Lung (tissue), 12 donors: Measurements from ENCODE around the gene SLC25A45. TPM values are rescaled to one million over a fixed set of nuclear protein-coding genes. Genes with fewer than 3 reads are reported as not detected.

Experiments used
- ATAC-seq: fragments of 200-7000 bp; cut with Tn5 transposase; one replicate; pipeline ENCODE4 v1.9.1; 2020; ENCODE audit warnings: moderate number of reproducible peaks; ENCODE audit not compliant: insufficient read depth, low FRiP score
- DNase-seq, 3 donors: peaks; one replicate each; pipeline ENCODE4 v3.0.0-alpha.2; 2013 to 2017
- H3K27ac ChIP-seq, 2 donors: one replicate each; pipeline ENCODE4 v1.5.1; 2013; ENCODE audit warnings: mild to moderate bottlenecking in 2 of 2, moderate library complexity in 2 of 2, control low read depth in 1 of 2, inconsistent platforms in 1 of 2, low read depth in 1 of 2, low read length in 1 of 2
- H3K27me3 ChIP-seq, 3 donors: one replicate each; pipeline ENCODE4 v1.5.1; 2013; ENCODE audit warnings: low read length in 2 of 3; ENCODE audit not compliant: control insufficient read depth in 3 of 3, insufficient read depth in 3 of 3
- H3K36me3 ChIP-seq, 4 donors: one replicate each; pipeline ENCODE4 v1.5.1; 2013; ENCODE audit warnings: low read length in 4 of 4, mild to moderate bottlenecking in 1 of 4, moderate library complexity in 1 of 4; ENCODE audit not compliant: control insufficient read depth in 4 of 4, insufficient read depth in 4 of 4
- H3K4me1 ChIP-seq, 5 donors: one replicate each; pipeline ENCODE4 v1.5.1; 2013; ENCODE audit warnings: low read length in 5 of 5, mild to moderate bottlenecking in 2 of 5, moderate library complexity in 1 of 5; ENCODE audit not compliant: control insufficient read depth in 5 of 5, insufficient read depth in 5 of 5
- H3K4me3 ChIP-seq: one replicate; pipeline ENCODE4 v1.5.1; 2013; ENCODE audit warnings: mild to moderate bottlenecking, control low read depth, moderate library complexity
- H3K9ac ChIP-seq, 2 donors: one replicate each; pipeline ENCODE4 v1.5.1; 2013; ENCODE audit warnings: low read length in 2 of 2, control low read depth in 1 of 2; ENCODE audit not compliant: insufficient read depth in 1 of 2
- H3K9me3 ChIP-seq, 4 donors: one replicate each; pipeline ENCODE4 v1.5.1; 2013; ENCODE audit warnings: low read length in 3 of 4, mild to moderate bottlenecking in 1 of 4, moderate library complexity in 1 of 4; ENCODE audit not compliant: control insufficient read depth in 4 of 4, insufficient read depth in 3 of 4
- WGBS, 2 donors: extraction: QIAGEN DNeasy Blood & Tissue Kit; methylation state at CpG; one replicate each; pipeline ENCODE4 v1.1.7; 2013; 5-methylcytosine and 5-hydroxymethylcytosine counted together
- polyA plus RNA-seq, 2 donors: library from polyadenylated mRNA; stranded (reverse); fragments of 200-250 nt; gene quantifications; one replicate each; pipeline ENCODE4 v1.2.1, GENCODE V29; 2013
- total RNA-seq, 2 donors: library from RNA; depleted of rRNA in 1 of 2; stranded (reverse); fragments of >200 nt in 1 of 2; gene quantifications; one replicate each; pipeline ENCODE4 v1.2.1, GENCODE V29; 2014 to 2021
- TF ChIP-seq, protein P1 (sequence below): IDR thresholded peaks from 2 replicates; pipeline ENCODE4 v1.5.1; 2012; ENCODE audit warnings: mild to moderate bottlenecking; ENCODE audit errors: control extremely low read depth, extremely low read depth
- donor health status: control.
- donor health status: control.
- donor health status: Bipolar disorder and iron deficiency.
- donor health status: healthy.
- donor health status: DM: yes; HTN: yes; CAD: no.

The SLC25A45 gene
- total and polyA plus RNA-seq, 4 donors: 5.5 to 15.6 (median 8.1) TPM

DNA sequence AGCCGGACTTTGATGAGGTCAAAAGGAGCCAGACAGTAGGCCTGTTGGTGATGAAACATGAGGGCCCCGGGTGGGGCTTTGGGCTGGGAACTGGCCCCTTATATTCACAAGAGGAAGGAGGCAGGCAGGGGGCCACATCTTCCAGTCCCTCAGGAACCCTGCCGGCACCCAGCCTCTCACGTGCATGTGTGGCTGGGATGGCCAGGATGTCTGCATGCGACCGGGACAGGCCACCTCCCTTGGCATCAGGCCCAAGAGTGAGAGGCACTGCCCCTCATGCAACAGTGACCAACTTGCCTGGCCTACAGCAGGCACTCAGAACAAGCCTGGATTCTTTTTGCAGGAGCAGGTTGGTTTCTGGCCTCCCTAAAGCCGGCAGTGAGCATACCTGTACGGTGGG, 5.4 kb downstream of the SLC25A45 start:
- no peak overlapping the region for H3K4me3 ChIP-seq
- DNase-seq (no peak), ATAC-seq (no peak)
- H3K27me3 ChIP-seq: no peaks in the 10 kb centered on the region
- H3K36me3 ChIP-seq: no peaks in the 10 kb centered on the region
- WGBS, 2 donors: 69 to 77% methylated on average over 7 to 8 of the region's 8 CpGs
- peaks cover 0 to 16% (median 6%) of the 10 kb centered on the region in 5 donors for H3K4me1 ChIP-seq
- no peak overlapping the region for H3K27ac ChIP-seq
- H3K9ac ChIP-seq: no peak overlapping the region
- no peaks in the 10 kb centered on the region for H3K9me3 ChIP-seq
- TF ChIP-seq, protein P1, sequence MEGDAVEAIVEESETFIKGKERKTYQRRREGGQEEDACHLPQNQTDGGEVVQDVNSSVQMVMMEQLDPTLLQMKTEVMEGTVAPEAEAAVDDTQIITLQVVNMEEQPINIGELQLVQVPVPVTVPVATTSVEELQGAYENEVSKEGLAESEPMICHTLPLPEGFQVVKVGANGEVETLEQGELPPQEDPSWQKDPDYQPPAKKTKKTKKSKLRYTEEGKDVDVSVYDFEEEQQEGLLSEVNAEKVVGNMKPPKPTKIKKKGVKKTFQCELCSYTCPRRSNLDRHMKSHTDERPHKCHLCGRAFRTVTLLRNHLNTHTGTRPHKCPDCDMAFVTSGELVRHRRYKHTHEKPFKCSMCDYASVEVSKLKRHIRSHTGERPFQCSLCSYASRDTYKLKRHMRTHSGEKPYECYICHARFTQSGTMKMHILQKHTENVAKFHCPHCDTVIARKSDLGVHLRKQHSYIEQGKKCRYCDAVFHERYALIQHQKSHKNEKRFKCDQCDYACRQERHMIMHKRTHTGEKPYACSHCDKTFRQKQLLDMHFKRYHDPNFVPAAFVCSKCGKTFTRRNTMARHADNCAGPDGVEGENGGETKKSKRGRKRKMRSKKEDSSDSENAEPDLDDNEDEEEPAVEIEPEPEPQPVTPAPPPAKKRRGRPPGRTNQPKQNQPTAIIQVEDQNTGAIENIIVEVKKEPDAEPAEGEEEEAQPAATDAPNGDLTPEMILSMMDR: no peak

DNA sequence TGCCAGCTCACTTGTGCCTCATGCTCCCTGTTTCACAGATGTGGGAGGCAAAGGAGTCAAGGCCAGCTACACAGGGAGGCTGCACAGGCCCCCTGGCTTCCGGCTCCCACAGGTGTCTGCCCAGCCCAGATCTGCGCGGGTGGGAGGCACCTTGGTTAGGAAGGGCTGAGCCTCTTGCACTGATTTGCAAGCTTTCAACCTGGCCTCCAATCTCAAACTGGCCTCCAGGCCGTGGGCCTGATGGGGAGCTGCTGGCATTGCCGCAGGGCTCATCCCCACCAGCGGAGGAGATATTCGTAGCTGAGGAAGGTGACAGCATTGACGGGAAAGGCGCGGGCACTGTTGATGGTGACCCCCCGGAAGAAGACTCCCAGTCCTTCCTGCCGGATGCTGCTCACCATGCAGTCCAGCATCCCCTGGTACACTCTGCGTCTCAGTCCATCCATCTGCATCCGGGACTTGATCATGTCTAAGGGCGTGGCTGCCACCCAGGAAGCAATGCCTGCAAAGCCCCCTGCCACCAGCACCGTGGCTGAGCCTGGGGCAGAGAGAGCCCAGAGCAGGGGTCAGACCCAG, 6.2 kb downstream of the SLC25A45 start:
- 90 to 96% methylated on average over 16 of the region's 16 CpGs for WGBS, 2 donors
- TF ChIP-seq, protein P1: no peak
- DNase-seq (no peak), ATAC-seq (no peak)
- no peaks in the 10 kb centered on the region for H3K36me3 ChIP-seq
- H3K27me3 ChIP-seq: no peaks in the 10 kb centered on the region
- no peak overlapping the region for H3K27ac ChIP-seq
- H3K9me3 ChIP-seq: no peaks in the 10 kb centered on the region
- no peak overlapping the region for H3K9ac ChIP-seq
- H3K4me3 ChIP-seq: no peak overlapping the region
- peaks cover 0 to 11% (median 0%) of the 10 kb centered on the region in 5 donors for H3K4me1 ChIP-seq

DNA sequence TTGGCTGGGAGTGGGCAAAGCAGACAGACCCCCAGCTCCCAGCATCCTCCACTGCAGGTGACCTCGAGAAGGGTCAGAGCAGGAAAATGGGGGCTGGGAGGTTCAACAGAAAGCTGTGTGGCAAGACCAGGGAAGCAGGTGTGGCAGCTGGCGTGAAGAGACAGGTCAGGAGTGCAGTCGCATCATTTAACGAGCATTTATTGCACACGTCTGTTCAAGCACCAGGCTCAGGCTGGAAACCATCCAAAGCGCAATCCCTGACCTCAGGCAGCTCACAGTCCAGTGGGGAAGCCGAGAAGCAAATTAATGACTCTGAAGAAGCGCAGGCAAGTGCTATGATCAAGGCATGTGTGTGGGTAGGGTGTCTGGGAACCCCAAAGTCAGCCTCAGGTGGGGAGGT, 7.4 kb downstream of the SLC25A45 start:
- Histone ChIP-seq H3K4me1 (peaks cover 0 to 11% (median 0%) of the 10 kb centered on the region in 5 donors), H3K9me3 (no peaks in the 10 kb centered on the region), H3K36me3 (no peaks in the 10 kb centered on the region), H3K27ac (no peak overlapping the region), H3K9ac (no peak overlapping the region), H3K27me3 (no peaks in the 10 kb centered on the region), H3K4me3 (no peak overlapping the region)
- WGBS, 2 donors: 87 to 88% methylated on average over 8 of the region's 8 CpGs
- ATAC-seq (no peak), DNase-seq (no peak)
- TF ChIP-seq, protein P1: no peak
